H9 (cell line): ENCODE measurements around the gene TOMM5. TPM values are rescaled to one million over a fixed set of nuclear protein-coding genes. Genes with fewer than 3 reads are reported as not detected.

Experiments
- DNase-seq: peaks from one replicate; pipeline ENCODE4 v3.0.0-alpha.2; 2017
- H2AFZ ChIP-seq: one replicate; pipeline ENCODE4 v1.6.1; 2013; ENCODE audit warnings: mild to moderate bottlenecking, low read length, control low read depth, moderate library complexity
- H2AK5ac ChIP-seq: 2 replicates; pipeline ENCODE4 v1.6.1; 2013; ENCODE audit warnings: low read length, control low read depth, mixed read lengths; ENCODE audit not compliant: insufficient read length
- H2BK120ac ChIP-seq: one replicate; pipeline ENCODE4 v1.6.1; 2013; ENCODE audit warnings: low read depth, mild to moderate bottlenecking, low read length, control low read depth, inconsistent platforms; ENCODE audit not compliant: poor library complexity, severe bottlenecking
- H2BK12ac ChIP-seq: 2 replicates; pipeline ENCODE4 v1.6.1; 2013; ENCODE audit warnings: low read length, control low read depth, mixed read lengths, low read depth; ENCODE audit not compliant: insufficient read length
- H2BK15ac ChIP-seq: 2 replicates; pipeline ENCODE4 v1.6.1; 2013; ENCODE audit warnings: low read depth, low read length, control low read depth
- H2BK20ac ChIP-seq: one replicate; pipeline ENCODE4 v1.6.1; 2013; ENCODE audit warnings: low read depth, mild to moderate bottlenecking, low read length, control low read depth, inconsistent platforms; ENCODE audit not compliant: poor library complexity, severe bottlenecking
- H2BK5ac ChIP-seq: 2 replicates; pipeline ENCODE4 v1.6.1; 2013; ENCODE audit warnings: low read length, control low read depth, mixed read lengths; ENCODE audit not compliant: insufficient read length
- H3K14ac ChIP-seq: 2 replicates; pipeline ENCODE4 v1.6.1; 2013; ENCODE audit warnings: low read length, control low read depth; ENCODE audit not compliant: insufficient read depth
- H3K18ac ChIP-seq: 2 replicates; pipeline ENCODE4 v1.6.1; 2013; ENCODE audit warnings: low read depth, mild to moderate bottlenecking, mixed read lengths, low read length, control low read depth; ENCODE audit not compliant: insufficient read length
- H3K23ac ChIP-seq: 2 replicates; pipeline ENCODE4 v1.6.1; 2013; ENCODE audit warnings: low read length, control low read depth, mixed read lengths, low read depth; ENCODE audit not compliant: insufficient read length
- H3K23me2 ChIP-seq: 2 replicates; pipeline ENCODE4 v1.6.1; 2013; ENCODE audit warnings: low read depth, mild to moderate bottlenecking, mixed read lengths, low read length, control low read depth; ENCODE audit not compliant: insufficient read length, poor library complexity, severe bottlenecking
- H3K27ac ChIP-seq: 2 replicates; pipeline ENCODE4 v1.5.1; 2013; ENCODE audit warnings: low read length, control low read depth, mixed read lengths, low read depth; ENCODE audit not compliant: insufficient read length
- H3K27me3 ChIP-seq: 2 replicates; pipeline ENCODE4 v1.6.1; 2013; ENCODE audit warnings: low read length, control low read depth, inconsistent platforms; ENCODE audit not compliant: insufficient read depth
- H3K4ac ChIP-seq: 2 replicates; pipeline ENCODE4 v1.6.1; 2013; ENCODE audit warnings: low read depth, mild to moderate bottlenecking, control low read depth, inconsistent platforms, low read length, moderate library complexity
- H3K4me1 ChIP-seq: 2 replicates; pipeline ENCODE4 v1.6.1; 2013; ENCODE audit warnings: low read length, control low read depth, inconsistent platforms; ENCODE audit not compliant: insufficient read depth
- H3K4me2 ChIP-seq: 2 replicates; pipeline ENCODE4 v1.6.1; 2013; ENCODE audit warnings: low read length, control low read depth, mixed read lengths; ENCODE audit not compliant: insufficient read length, insufficient read depth
- H3K56ac ChIP-seq: 2 replicates; pipeline ENCODE4 v1.6.1; 2013; ENCODE audit warnings: low read depth, mild to moderate bottlenecking, mixed read lengths, low read length, control low read depth; ENCODE audit not compliant: insufficient read length
- H3K79me1 ChIP-seq: 2 replicates; pipeline ENCODE4 v1.6.1; 2013; ENCODE audit warnings: low read depth, mild to moderate bottlenecking, moderate library complexity, low read length, control low read depth, inconsistent platforms; ENCODE audit not compliant: insufficient read depth, poor library complexity, severe bottlenecking
- H3K79me2 ChIP-seq: 2 replicates; pipeline ENCODE4 v1.6.1; 2013; ENCODE audit warnings: low read length, control low read depth, inconsistent platforms; ENCODE audit not compliant: insufficient read depth
- H3K9ac ChIP-seq: 2 replicates; pipeline ENCODE4 v1.6.1; 2013; ENCODE audit warnings: low read length, control low read depth, mixed read lengths; ENCODE audit not compliant: insufficient read length; ENCODE audit errors: extremely low read depth
- H3K9me3 ChIP-seq: one replicate; pipeline ENCODE4 v1.6.1; 2013; ENCODE audit warnings: low read depth, low read length, inconsistent platforms; ENCODE audit not compliant: control insufficient read depth
- H3T11ph ChIP-seq: one replicate; pipeline ENCODE4 v1.6.1; 2013; ENCODE audit warnings: mild to moderate bottlenecking, low read length, control low read depth, inconsistent platforms
- H4K20me1 ChIP-seq: one replicate; pipeline ENCODE4 v1.6.1; 2013; ENCODE audit not compliant: control insufficient read depth, insufficient read length, insufficient read depth
- H4K5ac ChIP-seq: 2 replicates; pipeline ENCODE4 v1.6.1; 2013; ENCODE audit warnings: low read depth, mild to moderate bottlenecking, mixed read lengths, low read length, control low read depth; ENCODE audit not compliant: insufficient read length
- H4K8ac ChIP-seq: replicated peaks from 2 replicates; pipeline ENCODE4 v1.6.1; 2013; ENCODE audit warnings: low read length, control low read depth, mixed read lengths, low read depth; ENCODE audit not compliant: insufficient read length
- H4K91ac ChIP-seq: 2 replicates; pipeline ENCODE4 v1.6.1; 2013; ENCODE audit warnings: low read depth, mild to moderate bottlenecking, moderate library complexity, mixed read lengths, low read length, control low read depth; ENCODE audit not compliant: insufficient read length
- H3K27ac Mint-ChIP-seq, 3 experiments: 2 replicates in 2 of 3; 3 replicates in 1 of 3; pipeline ENCODE4 v1.8.0; 2020 to 2021; ENCODE audit warnings: mixed read lengths in 3 of 3, mild to moderate bottlenecking in 1 of 3, moderate library complexity in 1 of 3
- H3K27me3 Mint-ChIP-seq: 2 replicates; pipeline ENCODE4 v1.8.0; 2021; ENCODE audit warnings: low read depth, mild to moderate bottlenecking, moderate library complexity, mixed read lengths
- H3K36me3 Mint-ChIP-seq, 3 experiments: 2 replicates in 2 of 3; 3 replicates in 1 of 3; pipeline ENCODE4 v1.8.0; 2020 to 2021; ENCODE audit warnings: low read depth in 3 of 3, mixed read lengths in 3 of 3; ENCODE audit not compliant: insufficient read depth in 1 of 3
- H3K4me1 Mint-ChIP-seq, 2 experiments: 2 replicates each; pipeline ENCODE4 v1.8.0; 2020; ENCODE audit warnings: mixed read lengths in 2 of 2
- H3K4me3 Mint-ChIP-seq, 2 experiments: 2 replicates in 1 of 2; 3 replicates in 1 of 2; pipeline ENCODE4 v1.8.0; 2020 to 2021; ENCODE audit warnings: mild to moderate bottlenecking in 2 of 2, mixed read lengths in 2 of 2, moderate library complexity in 1 of 2
- H3K9me3 Mint-ChIP-seq, 2 experiments: 2 replicates in 1 of 2; 3 replicates in 1 of 2; pipeline ENCODE4 v1.8.0; 2020; ENCODE audit warnings: mild to moderate bottlenecking in 2 of 2, mixed read lengths in 2 of 2, moderate library complexity in 1 of 2
- CTCF ChIP-seq: fragments of 200-600 bp; sonication (generic); conservative IDR thresholded peaks from 3 replicates; pipeline ENCODE4 v1.8.0; 2021; ENCODE audit warnings: antibody characterized with exemption, mild to moderate bottlenecking
- WGBS: extraction: QIAGEN DNeasy Blood & Tissue Kit; methylation state at CpG from one replicate; pipeline ENCODE4 v1.1.7; 2013; ENCODE audit warnings: missing lambda C conversion rate, low lambda C conversion rate, mixed read lengths; ENCODE audit not compliant: insufficient read length; ENCODE audit errors: extremely low coverage; 5-methylcytosine and 5-hydroxymethylcytosine counted together
- total RNA-seq: library from RNA; stranded (reverse); gene quantifications from 2 replicates; pipeline ENCODE4 v1.2.1, GENCODE V29; 2021

Gene TOMM5
- total RNA-seq, 1 experiment from 2014 or later = 124 TPM

- H3K79me2 ChIP-seq = no peaks in the 10 kb centered on the region
- H2BK15ac ChIP-seq = no peak overlapping the region
- H4K8ac ChIP-seq = no peak overlapping the region
- H2AK5ac ChIP-seq = no peak overlapping the region
- no peak overlapping the region for H2AFZ ChIP-seq
- H3K23me2 ChIP-seq = peaks cover 9% of the 10 kb centered on the region
- no peak overlapping the region for H4K91ac ChIP-seq
- H4K5ac ChIP-seq = no peak overlapping the region
- peak overlapping the region; percentile 20 for H3K9ac ChIP-seq
- Mint-ChIP-seq H3K27ac (peak overlapping the region; percentile 69 to 85 (median 70); a peak in 4 of 7 replicates), H3K4me1 (peaks cover 39 to 41% of the 10 kb centered on the region in 2 experiments), H3K9me3 (no peaks in the 10 kb centered on the region), H3K4me3 (peak overlapping the region; percentile 80 to 87), H3K27me3 (no peaks in the 10 kb centered on the region), H3K36me3 (peaks cover 0 to 1% (median 0%) of the 10 kb centered on the region in 3 experiments; a peak in 1 of 7 replicates)
- H2BK12ac ChIP-seq = no peak overlapping the region
- peak overlapping the region; percentile 92; the same call in 1 of the 2 replicates for H3K14ac ChIP-seq
- no peak overlapping the region for H2BK5ac ChIP-seq
- no peaks in the 10 kb centered on the region for H4K20me1 ChIP-seq
- H2BK120ac ChIP-seq = no peak overlapping the region
- no peak overlapping the region for H3K27ac ChIP-seq
- no peak for DNase-seq
- H3T11ph ChIP-seq = no peak overlapping the region
- H2BK20ac ChIP-seq = no peak overlapping the region
- peaks cover 3% of the 10 kb centered on the region for H3K79me1 ChIP-seq
- H3K56ac ChIP-seq = no peak overlapping the region
- H3K4ac ChIP-seq = no peak overlapping the region
- no peak overlapping the region for H3K23ac ChIP-seq
- peaks cover 7% of the 10 kb centered on the region for H3K4me1 ChIP-seq
- no peaks in the 10 kb centered on the region for H3K27me3 ChIP-seq
- WGBS = no CpG with 5 or more reads among the region's 5 CpGs
- no peak overlapping the region for H3K18ac ChIP-seq
- TF ChIP-seq CTCF = no peak
- peak overlapping the region; percentile 71 for H3K4me2 ChIP-seq
- H3K9me3 ChIP-seq = no peaks in the 10 kb centered on the region
Observed at GRCh38 chr9:37575511-37575914, 16.9 kb downstream of the TOMM5 start.
